KBM-7 (cell line): Measurements from ENCODE around the gene SOX5.

Experiments used
- DNase-seq: peaks from one replicate; pipeline ENCODE4 v3.0.0-alpha.2; 2015
- in situ Hi-C: fragments of 300-500 bp; cut with MboI; formaldehyde crosslinking; loops from 2 replicates; pipeline ENCODE4 v1.14.3; 2020; ENCODE audit warnings: low sequenced_read_pairs, low pct_unique_long_range_greater_than_20kb, mixed read lengths

Gene SOX5

GRCh38 chr12:23771240-23771949, 178.1 kb downstream of the SOX5 start:
- in situ Hi-C loops: no loop called here
- no peak for DNase-seq

GRCh38 chr12:23770202-23770938, 179.1 kb downstream of the SOX5 start:
- DNase-seq: no peak
- in situ Hi-C loops: no loop called here

GRCh38 chr12:23767834-23768233, 181.6 kb downstream of the SOX5 start:
- in situ Hi-C loops: no loop called here
- no peak for DNase-seq

- in situ Hi-C loops: no loop called here
- no peak for DNase-seq
Observed at GRCh38 chr12:23763724-23764123, 185.7 kb downstream of the SOX5 start.

- in situ Hi-C loops: no loop called here
- no peak for DNase-seq
Observed at GRCh38 chr12:23760495-23760894, 189.0 kb downstream of the SOX5 start.

- no peak for DNase-seq
- in situ Hi-C loops: no loop called here
Observed at GRCh38 chr12:23758608-23759007, 190.9 kb downstream of the SOX5 start.

GRCh38 chr12:23757541-23757962, 191.9 kb downstream of the SOX5 start:
- in situ Hi-C loops: no loop called here

GRCh38 chr12:23756416-23756815, 193.1 kb downstream of the SOX5 start:
- DNase-seq: no peak
- in situ Hi-C loops: no loop called here

More at GRCh38 chr12:23757541-23757962, 191.9 kb downstream of the SOX5 start:
- no peak for DNase-seq

GRCh38 chr12:23753628-23754365, 195.7 kb downstream of the SOX5 start:
- in situ Hi-C loops: no loop called here
- DNase-seq: no peak

GRCh38 chr12:23752245-23752644, 197.2 kb downstream of the SOX5 start:
- no peak for DNase-seq
- in situ Hi-C loops: no loop called here

GRCh38 chr12:23751641-23752040, 197.8 kb downstream of the SOX5 start:
- in situ Hi-C loops: no loop called here
- DNase-seq: no peak

- no peak for DNase-seq
- in situ Hi-C loops: no loop called here
Observed at GRCh38 chr12:23750923-23751322, 198.5 kb downstream of the SOX5 start.

- DNase-seq: no peak
- in situ Hi-C loops: no loop called here
Observed at GRCh38 chr12:23744696-23745095, 204.8 kb downstream of the SOX5 start.

GRCh38 chr12:23742574-23742973, 206.9 kb downstream of the SOX5 start:
- DNase-seq: no peak
- in situ Hi-C loops: no loop called here

GRCh38 chr12:23731493-23731892, 218.0 kb downstream of the SOX5 start:
- in situ Hi-C loops: no loop called here
- DNase-seq: no peak

GRCh38 chr12:23731035-23731434, 218.4 kb downstream of the SOX5 start:
- in situ Hi-C loops: no loop called here

GRCh38 chr12:23729359-23729758, 220.1 kb downstream of the SOX5 start:
- DNase-seq: no peak
- in situ Hi-C loops: no loop called here

More at GRCh38 chr12:23731035-23731434, 218.4 kb downstream of the SOX5 start:
- DNase-seq: no peak

GRCh38 chr12:23726646-23727045, 222.8 kb downstream of the SOX5 start:
- in situ Hi-C loops: no loop called here
- DNase-seq: no peak

- no peak for DNase-seq
- in situ Hi-C loops: no loop called here
Observed at GRCh38 chr12:23722655-23723054, 226.8 kb downstream of the SOX5 start.

GRCh38 chr12:23721268-23721667, 228.2 kb downstream of the SOX5 start:
- in situ Hi-C loops: no loop called here
- no peak for DNase-seq
